CD4-positive, alpha-beta T cell treated with Interleukin-6 for 4 hours (primary cell): ENCODE data around the gene GALNT2.

Experiments
- DNase-seq: peaks from one replicate; pipeline ENCODE4 v3.0.0-alpha.2; 2020; ENCODE audit warnings: mixed read lengths

The GALNT2 gene

DNA sequence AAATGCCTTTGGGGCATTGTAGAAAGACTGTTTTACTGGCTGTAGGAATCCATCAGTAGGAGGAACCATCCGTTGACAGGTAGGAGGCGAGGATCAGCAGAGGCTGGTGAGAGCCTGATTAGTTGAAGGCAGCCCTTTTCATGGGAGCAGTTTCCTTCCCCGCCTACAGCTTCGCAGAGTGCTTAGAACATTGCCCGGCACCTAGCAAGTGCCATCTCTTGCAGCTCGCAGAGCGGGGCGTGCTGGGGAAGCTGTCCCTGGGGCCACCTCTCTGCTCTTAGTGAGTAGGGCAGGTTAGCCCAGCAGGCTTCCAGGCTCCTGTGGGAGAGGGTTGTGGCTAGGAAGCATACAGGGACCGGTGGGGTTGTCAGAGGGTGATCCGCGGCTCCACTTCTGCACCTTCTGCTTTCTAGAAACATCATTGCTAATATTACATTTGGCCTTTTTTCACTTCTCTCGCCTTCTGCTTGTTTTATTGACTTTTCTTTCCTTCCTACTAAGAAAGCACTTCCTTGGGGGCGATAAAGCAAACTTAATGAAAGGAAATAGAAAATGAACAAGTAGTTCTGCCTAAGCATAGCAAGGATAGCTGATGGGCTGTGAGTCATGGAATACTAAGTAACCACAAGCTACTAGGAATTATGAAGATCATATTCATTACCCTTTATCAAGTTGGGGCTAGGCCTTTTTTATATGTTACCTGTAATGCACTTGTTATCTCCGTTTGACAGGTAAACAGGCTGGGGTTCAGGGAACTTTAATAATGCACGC, 176.7 kb downstream of the GALNT2 start:
- no peak for DNase-seq

DNA sequence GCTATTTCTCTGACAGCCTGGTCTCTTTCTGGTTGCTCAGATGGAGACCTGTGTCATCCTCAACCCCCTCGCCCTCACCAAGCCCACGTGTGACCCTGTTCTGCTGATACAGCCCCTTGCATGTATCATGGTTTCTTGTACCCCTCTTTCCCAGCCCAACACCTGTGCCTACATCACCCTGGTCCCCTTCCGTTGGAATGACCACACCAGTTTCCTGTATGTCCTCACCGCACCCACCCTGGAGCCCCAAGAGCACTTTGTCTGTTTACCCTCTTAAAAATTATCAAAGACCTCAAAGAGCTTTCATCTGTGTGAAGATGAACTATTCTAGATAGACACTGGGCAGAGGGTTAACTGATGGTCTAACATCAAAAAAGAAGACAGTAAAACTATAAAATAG, 179.5 kb downstream of the GALNT2 start:
- DNase-seq, result no peak

DNA sequence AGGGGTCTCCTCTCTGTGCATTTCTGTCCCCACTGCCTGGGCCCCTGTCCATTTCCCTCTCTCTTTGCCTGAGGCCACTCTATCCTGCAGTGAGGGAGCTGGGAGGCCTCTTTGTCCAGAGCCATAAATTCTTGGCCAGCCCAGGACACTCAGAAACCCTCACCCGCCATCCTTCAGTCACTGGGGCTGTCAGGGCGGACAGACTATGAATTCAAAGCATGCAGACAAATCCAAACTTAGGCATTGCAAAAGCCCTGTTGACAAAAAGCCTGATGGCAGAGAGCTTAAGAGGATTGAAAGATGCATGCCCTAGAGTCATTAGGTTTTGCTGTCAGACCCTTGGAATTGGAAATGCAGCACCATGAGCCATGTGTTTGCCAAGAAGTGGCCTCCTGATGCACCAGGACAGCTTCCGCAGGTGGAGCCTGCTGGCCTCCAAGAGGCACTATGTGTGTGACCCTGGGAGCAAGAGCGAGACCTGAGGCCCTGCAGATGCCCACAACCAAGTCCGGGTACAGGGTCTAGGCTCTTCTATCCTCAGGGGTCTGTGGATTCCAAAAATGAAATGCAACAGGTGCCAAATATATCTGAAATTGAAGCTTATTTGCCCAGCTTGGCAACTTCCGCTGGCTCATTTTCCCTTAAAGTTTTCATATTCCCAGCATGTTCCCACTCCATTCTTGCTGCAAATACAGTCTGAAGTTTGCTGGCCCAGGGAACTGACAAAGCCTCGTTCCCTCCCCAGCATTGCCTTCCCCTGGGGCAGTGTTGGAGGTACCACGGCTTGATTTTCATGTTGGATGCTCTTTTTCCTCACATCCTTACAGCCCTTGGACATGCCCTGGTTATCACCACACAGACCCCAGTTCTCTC, 181.2 kb downstream of the GALNT2 start:
- no peak for DNase-seq

DNA sequence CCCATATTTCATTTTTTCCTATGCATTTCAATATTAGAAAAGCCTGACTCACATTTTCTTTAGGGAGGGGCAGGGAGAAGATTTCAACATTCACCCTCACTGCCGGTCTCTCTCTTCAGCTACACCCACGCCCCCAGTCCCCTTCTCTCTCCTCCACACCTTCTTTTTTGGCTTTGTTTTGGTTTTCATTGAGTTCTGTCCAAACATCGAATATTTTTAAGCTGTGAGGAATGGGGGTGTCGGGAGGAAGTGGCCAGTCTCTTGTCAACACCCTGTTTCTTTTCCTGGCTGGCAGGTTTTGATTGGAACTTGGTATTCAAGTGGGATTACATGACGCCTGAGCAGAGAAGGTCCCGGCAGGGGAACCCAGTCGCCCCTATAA, 181.8 kb downstream of the GALNT2 start:
- DNase-seq, result no peak

DNA sequence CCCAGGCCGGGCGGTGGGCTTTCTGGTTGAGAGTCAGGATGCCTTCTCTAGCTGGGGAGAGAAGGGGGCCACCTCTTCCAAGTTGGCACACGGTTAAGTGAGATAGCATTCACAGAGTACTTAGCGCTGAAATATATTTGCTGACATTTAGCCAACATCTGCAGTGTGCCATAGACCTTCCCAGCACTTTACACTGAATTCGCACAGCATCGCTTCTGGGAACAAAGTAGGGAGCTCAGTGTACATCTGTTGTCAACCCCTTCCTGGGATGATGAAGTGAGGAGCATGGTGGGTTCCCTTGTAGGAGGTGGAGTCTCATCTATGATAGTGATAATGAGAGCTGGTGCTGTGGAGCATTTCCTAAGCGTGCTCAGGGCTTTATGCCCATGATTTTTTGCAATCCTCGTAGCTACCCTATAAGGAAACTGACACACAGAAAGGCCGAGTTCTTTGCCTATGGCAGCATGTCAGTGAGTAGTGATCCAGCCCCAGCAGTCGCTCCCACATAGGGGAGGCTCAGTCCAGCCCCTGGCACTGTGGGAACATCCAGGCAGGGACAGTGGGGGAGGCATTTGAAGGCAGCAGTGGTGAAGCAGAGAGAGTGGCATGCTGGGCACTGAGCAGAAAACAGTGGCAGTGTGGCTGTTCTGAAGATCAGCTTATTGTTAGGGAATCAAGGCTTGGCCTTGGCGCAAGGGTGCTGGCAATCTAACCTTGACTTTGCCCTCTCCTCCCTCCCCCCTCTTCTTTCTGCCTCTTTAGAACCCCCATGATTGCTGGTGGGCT, 182.8 kb downstream of the GALNT2 start:
- no peak for DNase-seq

GRCh38 chr1:230250666-230251065, 183.6 kb downstream of the GALNT2 start:
- no peak for DNase-seq

DNA sequence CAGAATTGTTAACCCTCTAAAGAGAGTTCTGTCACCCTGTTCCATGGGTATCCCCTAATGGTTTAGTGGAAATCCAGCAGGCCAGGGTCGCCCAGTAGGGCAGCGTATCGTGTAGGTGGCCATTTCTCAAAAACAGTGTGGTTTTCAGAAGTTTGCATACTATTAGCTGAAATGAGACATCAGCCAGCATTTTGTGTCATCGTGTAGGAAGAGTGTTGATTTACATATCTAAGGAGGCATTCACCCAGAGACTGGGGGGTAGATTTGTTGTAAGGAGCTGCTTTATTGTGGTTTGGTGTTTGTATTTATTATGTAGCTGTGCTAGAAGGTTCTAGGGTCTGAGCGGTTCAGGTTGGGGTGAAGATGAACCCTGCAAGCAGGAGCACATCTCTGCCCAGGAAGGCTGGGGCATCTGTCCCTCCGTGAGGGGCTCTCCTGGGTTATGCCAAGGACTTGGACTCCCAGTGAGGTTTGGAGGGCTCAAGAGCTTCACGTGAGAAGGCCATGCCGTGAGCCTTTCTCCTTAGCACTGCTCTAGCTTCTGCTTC, 184.7 kb downstream of the GALNT2 start:
- no peak for DNase-seq

- DNase-seq, result no peak
Observed at GRCh38 chr1:230253150-230253549, 186.1 kb downstream of the GALNT2 start.

GRCh38 chr1:230254265-230254664, 187.2 kb downstream of the GALNT2 start:
- no peak for DNase-seq

DNA sequence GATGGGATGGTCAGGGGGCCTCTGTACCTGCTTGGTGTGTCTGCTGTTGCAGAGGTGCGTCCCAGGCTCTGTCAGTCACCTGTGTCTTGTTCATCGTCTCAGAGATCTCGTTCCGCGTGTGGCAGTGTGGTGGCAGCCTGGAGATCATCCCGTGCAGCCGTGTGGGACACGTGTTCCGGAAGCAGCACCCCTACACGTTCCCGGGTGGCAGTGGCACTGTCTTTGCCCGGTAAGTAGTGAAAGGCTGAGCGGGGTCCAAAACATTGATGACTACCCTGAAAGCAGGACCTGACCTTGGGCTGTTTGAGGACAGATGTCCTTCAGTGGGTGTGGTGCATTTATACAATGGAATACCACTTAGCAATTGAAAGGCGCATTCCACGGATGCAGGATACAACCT, 188.1 kb downstream of the GALNT2 start:
- DNase-seq, result no peak

DNA sequence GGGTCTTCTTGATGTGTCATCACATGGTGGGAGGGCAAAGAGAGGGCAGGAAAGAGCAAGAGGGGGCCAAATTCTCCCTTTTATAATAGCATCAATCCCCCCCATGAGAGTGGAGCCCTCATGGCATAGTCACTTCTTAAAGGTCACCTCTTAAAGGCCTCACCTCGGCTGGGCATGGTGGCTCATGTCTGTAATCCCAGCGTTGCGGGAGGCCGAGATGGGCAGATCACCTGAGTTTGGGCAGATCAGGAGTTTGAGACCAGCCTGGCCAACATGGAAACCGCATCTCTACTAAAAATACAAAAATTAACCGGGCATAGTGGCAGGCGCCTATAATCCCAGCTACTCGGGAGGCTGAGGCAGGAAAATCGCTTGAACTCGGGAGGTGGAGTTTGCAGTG, 189.0 kb downstream of the GALNT2 start:
- no peak for DNase-seq

DNA sequence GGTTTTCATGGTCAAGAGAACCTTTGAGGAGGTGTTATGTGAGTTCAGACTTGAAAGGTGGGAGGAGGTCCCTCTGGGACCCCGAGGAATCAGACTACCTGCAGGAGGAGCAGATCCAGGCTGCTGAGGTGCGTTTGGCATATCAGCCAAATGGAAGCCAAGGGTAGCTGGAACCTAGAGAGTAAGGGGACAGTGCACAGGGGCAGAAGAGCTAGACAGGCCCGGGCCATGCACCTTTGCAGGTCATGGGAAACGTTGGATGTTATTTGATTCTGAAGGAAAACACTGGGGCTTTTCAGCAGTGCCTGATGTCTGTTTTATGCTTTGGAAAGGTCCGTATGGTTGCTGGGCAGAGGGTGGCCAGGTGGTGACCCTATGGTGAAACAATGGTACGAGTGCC, 189.9 kb downstream of the GALNT2 start:
- no peak for DNase-seq

DNA sequence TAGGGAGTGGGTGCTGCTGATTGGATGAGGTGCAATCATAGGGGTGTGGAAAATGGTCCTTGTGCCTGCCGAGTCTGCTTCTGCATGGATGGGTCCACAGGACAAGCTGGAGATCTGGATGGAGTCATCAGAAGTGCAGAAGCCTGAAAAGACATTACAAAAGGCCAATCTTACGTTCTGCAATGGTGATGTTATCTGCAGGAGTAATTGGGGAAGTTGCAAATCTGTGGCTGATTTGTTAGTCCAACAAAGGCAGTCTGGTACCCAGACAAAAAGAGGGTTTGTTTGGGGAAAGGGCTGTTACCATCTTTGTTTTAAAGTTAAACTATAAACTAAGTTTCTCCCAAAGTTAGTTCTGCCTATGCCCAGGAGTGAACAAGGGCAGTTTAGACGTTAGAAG, 192.6 kb downstream of the GALNT2 start:
- DNase-seq, result no peak

GRCh38 chr1:230260831-230261230, 193.8 kb downstream of the GALNT2 start:
- no peak for DNase-seq

GRCh38 chr1:230261928-230262650, 195.1 kb downstream of the GALNT2 start:
- DNase-seq, result no peak

DNA sequence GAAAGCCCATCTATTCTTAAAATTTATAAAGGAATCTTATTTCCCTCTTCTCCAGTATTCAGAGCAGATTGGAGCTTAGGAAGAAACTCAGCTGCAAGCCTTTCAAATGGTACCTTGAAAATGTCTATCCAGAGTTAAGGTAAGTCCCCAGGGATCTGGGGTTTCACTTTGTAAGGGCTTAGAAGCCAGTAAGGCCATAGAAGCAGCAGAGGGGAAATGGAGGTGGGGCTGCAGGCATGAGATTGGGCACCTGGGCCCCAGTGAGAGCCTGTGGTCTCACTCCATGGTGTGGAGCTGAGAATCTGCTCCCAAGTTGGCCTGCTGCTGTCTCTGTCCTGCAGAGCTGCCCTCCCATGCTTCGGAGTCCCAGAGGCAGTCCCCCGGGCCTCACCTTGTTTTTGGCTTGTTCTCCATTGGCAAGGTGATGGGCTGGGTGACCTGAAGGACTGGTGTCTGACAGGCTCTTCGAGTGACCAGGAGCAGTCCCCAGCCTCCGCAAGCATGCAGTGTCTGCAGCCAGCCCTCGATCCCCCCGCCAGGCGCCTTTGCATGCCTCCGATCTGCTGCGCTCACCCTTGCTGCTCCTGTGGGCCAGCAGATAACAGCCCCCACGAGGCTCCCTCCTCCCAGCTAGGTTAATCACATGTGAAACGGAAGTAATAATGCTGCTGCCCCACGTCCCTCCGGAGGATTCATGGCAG, 196.0 kb downstream of the GALNT2 start:
- no peak for DNase-seq

GRCh38 chr1:230263568-230264195, 196.6 kb downstream of the GALNT2 start:
- no peak for DNase-seq

- DNase-seq, result no peak
Observed at GRCh38 chr1:230264342-230264741, 197.3 kb downstream of the GALNT2 start.

GRCh38 chr1:230265200-230266115, 198.4 kb downstream of the GALNT2 start:
- no peak for DNase-seq

- DNase-seq, result no peak
Observed at GRCh38 chr1:230266456-230266855, 199.4 kb downstream of the GALNT2 start.
